Colonic mucosa (tissue), 4 donors: ENCODE measurements around the gene ATP6V0C. TPM values are rescaled to one million over a fixed set of nuclear protein-coding genes. Genes with fewer than 3 reads are reported as not detected.

Experiments
- DNase-seq: peaks from one replicate; pipeline ENCODE4 v3.0.0-alpha.2; 2020
- H3K27ac ChIP-seq: fragments of 200-600 bp; one replicate; pipeline ENCODE4 v1.8.0; 2021
- H3K27me3 ChIP-seq: fragments of 200-600 bp; one replicate; pipeline ENCODE4 v1.8.0; 2021
- H3K36me3 ChIP-seq: fragments of 200-600 bp; one replicate; pipeline ENCODE4 v1.8.0; 2021
- H3K4me1 ChIP-seq: fragments of 200-600 bp; one replicate; pipeline ENCODE4 v1.8.0; 2021; ENCODE audit warnings: mild to moderate bottlenecking
- H3K4me3 ChIP-seq: fragments of 200-600 bp; one replicate; pipeline ENCODE4 v1.8.0; 2021
- H3K9ac ChIP-seq, 2 donors: one replicate each; pipeline ENCODE4 v1.7.0; 2013; ENCODE audit warnings: control low read depth in 2 of 2, low read depth in 2 of 2, low read length in 2 of 2
- H3K9me3 ChIP-seq: fragments of 200-600 bp; one replicate; pipeline ENCODE4 v1.8.0; 2021
- CTCF ChIP-seq: fragments of 200-600 bp; IDR thresholded peaks from one replicate; pipeline ENCODE4 v1.8.0; 2022; ENCODE audit warnings: antibody characterized with exemption, mild to moderate bottlenecking
- intact Hi-C: fragments of 100-400 bp; cut with DNase I; formaldehyde crosslinking; loops from one replicate; pipeline ENCODE4 v1.14.1; 2022
- total RNA-seq, 2 donors: library from RNA; stranded (reverse); fragmentation: NEBNext Ultra II Directional in 1 of 2; extraction: Animal tissue kit (Norgen Biotek cat#: 25700) in 1 of 2; gene quantifications; one replicate each; pipeline ENCODE4 v1.2.1, GENCODE V29; 2021
- donor health status: healthy.
- donor health status: DM: no; HTN: no; CAD: no.
- donor health status: DM: no; HTN: no; CAD: no.

ATP6V0C gene
- total RNA-seq, 2 donors from 2014 or later = 240 to 336 TPM

GRCh38 chr16:2517954-2518605 lies 4.3 kb downstream of the ATP6V0C start:
- H3K36me3 ChIP-seq = no peaks in the 10 kb centered on the region
- no peak for DNase-seq
- intact Hi-C loops = loop anchor here (10.0 kb wide), 1 partner anchor 313 kb away; the partner anchor contains the start of gene MLST8
- H3K9ac ChIP-seq = peak overlapping the region; percentile 26 to 58
- TF ChIP-seq CTCF = no peak
- peak overlapping the region; percentile 79 for H3K27ac ChIP-seq
- H3K4me3 ChIP-seq = no peak overlapping the region
- H3K4me1 ChIP-seq = peaks cover 31% of the 10 kb centered on the region
- H3K9me3 ChIP-seq = no peaks in the 10 kb centered on the region
- no peaks in the 10 kb centered on the region for H3K27me3 ChIP-seq

- Histone ChIP-seq H3K27me3 (no peaks in the 10 kb centered on the region), H3K4me3 (peak overlapping the region; percentile 24), H3K36me3 (no peaks in the 10 kb centered on the region), H3K9me3 (no peaks in the 10 kb centered on the region), H3K9ac (peak overlapping the region; percentile 26 to 48), H3K4me1 (peaks cover 33% of the 10 kb centered on the region), H3K27ac (peak overlapping the region; percentile 79)
- no peak for DNase-seq
- no peak for TF ChIP-seq CTCF
- intact Hi-C loops = loop anchor here (10.0 kb wide), 1 partner anchor 314 kb away; the partner anchor contains the start of gene MLST8
Measured at GRCh38 chr16:2518823-2519710, 5.3 kb downstream of the ATP6V0C start.

DNA sequence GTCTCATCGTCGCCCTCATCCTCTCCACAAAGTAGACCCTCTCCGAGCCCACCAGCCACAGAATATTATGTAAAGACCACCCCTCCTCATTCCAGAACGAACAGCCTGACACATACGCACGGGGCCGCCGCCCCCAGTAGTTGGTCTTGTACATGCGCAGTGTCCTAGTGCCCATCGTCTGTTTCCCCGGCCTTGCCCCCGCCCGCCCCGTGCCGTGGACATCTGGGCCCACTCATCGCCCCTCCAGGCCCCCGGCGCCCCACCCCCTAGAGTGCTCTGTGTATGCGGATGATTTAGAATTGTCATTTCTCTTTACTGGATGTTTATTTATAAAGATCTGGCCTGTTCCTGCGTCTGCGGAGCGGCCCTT lies 5.9 kb downstream of the ATP6V0C start:
- Histone ChIP-seq H3K9ac (peak overlapping the region in 1 of 2 donors; percentile 48), H3K36me3 (no peaks in the 10 kb centered on the region), H3K4me3 (peak overlapping the region; percentile 24), H3K4me1 (peaks cover 37% of the 10 kb centered on the region), H3K27me3 (no peaks in the 10 kb centered on the region), H3K27ac (peak overlapping the region; percentile 79), H3K9me3 (no peaks in the 10 kb centered on the region)
- intact Hi-C loops = loop anchor here (10.0 kb wide), 1 partner anchor 315 kb away; the partner anchor contains the start of gene MLST8
- no peak for TF ChIP-seq CTCF
- DNase-seq = no peak

DNA sequence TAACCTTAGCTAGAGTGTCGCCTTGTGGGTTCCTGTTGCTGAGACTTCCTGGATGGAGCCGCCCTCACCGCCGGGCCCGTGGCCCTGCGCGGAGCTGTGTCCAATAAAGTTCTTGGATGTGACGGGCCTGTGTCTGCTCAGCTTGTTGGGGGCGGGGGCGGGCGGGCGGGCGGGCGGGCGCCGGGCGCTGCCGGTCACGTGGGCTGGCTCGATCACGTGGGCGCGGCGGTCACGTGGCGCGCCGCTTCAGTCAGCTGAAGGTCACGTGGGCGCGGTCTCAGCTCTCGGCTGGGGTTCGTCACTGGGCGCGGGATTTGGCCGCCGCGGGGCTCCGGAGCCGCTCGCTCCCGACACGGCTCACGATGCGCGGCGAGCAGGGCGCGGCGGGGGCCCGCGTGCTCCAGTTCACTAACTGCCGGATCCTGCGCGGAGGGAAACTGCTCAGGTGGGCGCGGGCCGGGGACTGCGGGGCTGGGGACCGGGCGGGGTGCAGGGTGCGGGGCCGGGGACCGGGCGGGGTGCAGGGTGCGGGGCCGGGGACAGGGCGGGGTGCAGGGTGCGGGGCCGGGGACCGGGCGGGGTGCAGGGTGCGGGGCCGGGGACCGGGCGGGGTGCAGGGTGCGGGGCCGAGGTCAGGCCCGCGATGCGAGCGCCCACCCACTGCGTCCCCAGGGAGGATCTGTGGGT lies 6.5 kb downstream of the ATP6V0C start, which contains the start of gene AMDHD2:
Gene AMDHD2 (plus strand): TSS at position 275 of the 687 bp plus-strand sequence. CDS start 88 bp downstream, at position 363.
- Histone ChIP-seq H3K4me3 (peak within 1 kb of the TSS; percentile 60), H3K4me1 (peaks cover 37% of the 10 kb centered on the region), H3K27ac (peak within 1 kb of the TSS; percentile 79), H3K27me3 (no peaks in the 10 kb centered on the region), H3K9ac (peak within 1 kb of the TSS; percentile 65 to 76), H3K36me3 (no peaks in the 10 kb centered on the region), H3K9me3 (no peaks in the 10 kb centered on the region)
- TF ChIP-seq CTCF = no peak
- intact Hi-C loops = no loop called here
- DNase-seq = peak; percentile 89
